ENCODE measurements around the gene LPP.
A peak's percentile ranks its signal among the peaks of the same experiment; 100 is the strongest.

Gene LPP

DNA sequence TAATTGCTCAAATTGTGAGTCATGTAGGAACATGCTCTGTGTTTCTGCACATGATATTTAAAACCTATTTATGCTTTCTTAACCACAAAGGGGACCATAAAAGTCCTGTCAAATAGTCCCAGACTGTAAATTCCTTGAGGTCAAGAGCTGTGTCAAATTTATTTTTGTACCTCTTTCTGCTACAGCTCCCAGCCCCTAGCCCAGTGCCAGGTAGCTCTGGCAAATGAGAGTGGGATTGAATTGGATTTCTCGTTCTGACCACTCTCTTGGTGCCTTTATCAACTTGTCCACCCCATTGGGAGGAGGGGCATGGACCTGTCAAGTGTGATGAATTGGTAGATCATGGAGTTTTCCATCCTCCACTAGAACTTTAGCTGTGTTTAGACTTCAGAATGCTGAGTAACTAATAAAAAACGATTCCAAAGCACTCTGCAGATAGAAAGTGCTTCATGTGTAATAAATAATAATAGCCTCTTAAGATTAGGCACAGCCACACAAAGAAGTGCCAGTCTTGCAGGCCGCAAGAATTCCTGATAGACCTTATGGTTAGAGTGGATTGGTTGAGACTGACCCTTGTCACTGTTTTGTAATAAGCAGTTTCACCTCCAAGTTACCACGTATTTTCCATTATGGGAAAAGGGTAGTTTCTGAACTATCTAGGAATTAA, 120.4 kb downstream of the LPP start:
- Histone ChIP-seq H3K4me3 (ENCODE audit: low read depth, low read length) (no peak overlapping the region), H3K36me3 (replicated peaks) (no peaks in the 10 kb centered on the region), H3K27ac (no peak overlapping the region), H3K27me3 (replicated peaks) (no peaks in the 10 kb centered on the region)
- no peak for DNase-seq
- in situ Hi-C loops (cut with HindIII; ENCODE audit: low pct_ligation_motif_present, low sequenced_read_pairs) = no loop called here
- TF ChIP-seq, protein P1, sequence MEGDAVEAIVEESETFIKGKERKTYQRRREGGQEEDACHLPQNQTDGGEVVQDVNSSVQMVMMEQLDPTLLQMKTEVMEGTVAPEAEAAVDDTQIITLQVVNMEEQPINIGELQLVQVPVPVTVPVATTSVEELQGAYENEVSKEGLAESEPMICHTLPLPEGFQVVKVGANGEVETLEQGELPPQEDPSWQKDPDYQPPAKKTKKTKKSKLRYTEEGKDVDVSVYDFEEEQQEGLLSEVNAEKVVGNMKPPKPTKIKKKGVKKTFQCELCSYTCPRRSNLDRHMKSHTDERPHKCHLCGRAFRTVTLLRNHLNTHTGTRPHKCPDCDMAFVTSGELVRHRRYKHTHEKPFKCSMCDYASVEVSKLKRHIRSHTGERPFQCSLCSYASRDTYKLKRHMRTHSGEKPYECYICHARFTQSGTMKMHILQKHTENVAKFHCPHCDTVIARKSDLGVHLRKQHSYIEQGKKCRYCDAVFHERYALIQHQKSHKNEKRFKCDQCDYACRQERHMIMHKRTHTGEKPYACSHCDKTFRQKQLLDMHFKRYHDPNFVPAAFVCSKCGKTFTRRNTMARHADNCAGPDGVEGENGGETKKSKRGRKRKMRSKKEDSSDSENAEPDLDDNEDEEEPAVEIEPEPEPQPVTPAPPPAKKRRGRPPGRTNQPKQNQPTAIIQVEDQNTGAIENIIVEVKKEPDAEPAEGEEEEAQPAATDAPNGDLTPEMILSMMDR (IDR thresholded peaks at IDR 0.05; ENCODE audit: low read depth, low read length, missing control alignments) = no peak

DNA sequence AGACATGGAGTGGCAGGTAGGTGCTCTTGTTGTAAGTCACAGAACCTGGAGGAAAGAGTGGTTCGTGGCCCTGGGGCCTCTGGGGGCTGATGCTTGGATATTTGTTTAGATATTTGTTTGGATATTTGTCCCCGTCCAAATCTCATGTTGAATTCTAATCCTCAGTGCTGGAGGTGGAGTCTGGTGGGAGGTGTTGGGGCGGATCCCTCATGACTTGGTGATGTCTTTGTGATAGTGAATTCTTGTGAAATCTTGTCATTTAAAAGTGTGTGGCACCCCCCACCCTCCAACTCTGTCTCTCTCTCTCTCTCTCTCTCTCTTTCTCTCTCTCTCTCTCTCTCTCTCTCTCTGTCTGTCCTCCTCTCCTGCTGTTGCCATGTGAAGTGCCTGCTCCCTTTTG, 122.4 kb downstream of the LPP start:
- H3K36me3 ChIP-seq (replicated peaks) = no peaks in the 10 kb centered on the region
- in situ Hi-C loops (cut with HindIII; ENCODE audit: low pct_ligation_motif_present, low sequenced_read_pairs) = loop anchor here (25.0 kb wide), 1 partner anchor 539 kb away; the partner anchor contains the start of gene BCL6
- H3K27ac ChIP-seq = no peak overlapping the region
- TF ChIP-seq, protein P1 (IDR thresholded peaks at IDR 0.05; ENCODE audit: low read depth, low read length, missing control alignments) = no peak
- H3K27me3 ChIP-seq (replicated peaks) = no peaks in the 10 kb centered on the region
- H3K4me3 ChIP-seq (ENCODE audit: low read depth, low read length) = no peak overlapping the region
- no peak for DNase-seq

DNA sequence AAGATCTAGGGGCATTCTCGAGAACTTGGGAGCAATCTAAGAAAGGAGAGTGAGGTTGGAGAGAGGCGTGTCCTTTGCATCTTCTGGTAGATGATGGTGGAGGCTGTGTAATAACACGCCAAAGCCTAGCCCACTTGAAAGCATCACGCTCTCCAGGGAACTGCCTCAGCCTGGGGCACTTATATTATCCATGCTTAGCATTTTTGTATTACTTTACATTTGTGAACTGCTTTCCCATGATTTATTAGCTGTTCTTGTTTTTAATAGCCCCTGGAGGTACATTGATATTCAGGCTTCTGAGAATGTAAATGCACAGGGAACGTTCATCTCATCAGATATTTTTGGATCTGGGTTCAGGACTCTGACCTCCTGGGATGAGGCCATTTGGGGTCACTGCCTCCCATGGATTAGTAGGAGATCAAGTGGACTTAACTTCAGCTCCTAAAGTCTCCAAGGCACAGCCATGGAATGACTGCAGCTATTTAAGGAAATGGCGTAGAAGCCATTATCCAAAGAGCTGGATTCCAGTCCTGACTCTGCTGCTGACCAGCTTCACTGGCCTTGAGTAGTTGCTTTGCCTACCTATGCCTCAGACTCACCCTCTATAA, 124.9 kb downstream of the LPP start:
- no peak overlapping the region for H3K27ac ChIP-seq
- H3K27me3 ChIP-seq (replicated peaks) = no peaks in the 10 kb centered on the region
- DNase-seq = no peak
- H3K4me3 ChIP-seq (ENCODE audit: low read depth, low read length) = no peak overlapping the region
- TF ChIP-seq, protein P1 (IDR thresholded peaks at IDR 0.05; ENCODE audit: low read depth, low read length, missing control alignments) = no peak
- H3K36me3 ChIP-seq (replicated peaks) = no peaks in the 10 kb centered on the region
- in situ Hi-C loops (cut with HindIII; ENCODE audit: low pct_ligation_motif_present, low sequenced_read_pairs) = loop anchor here (25.0 kb wide), 1 partner anchor 542 kb away; the partner anchor contains the start of gene BCL6

DNA sequence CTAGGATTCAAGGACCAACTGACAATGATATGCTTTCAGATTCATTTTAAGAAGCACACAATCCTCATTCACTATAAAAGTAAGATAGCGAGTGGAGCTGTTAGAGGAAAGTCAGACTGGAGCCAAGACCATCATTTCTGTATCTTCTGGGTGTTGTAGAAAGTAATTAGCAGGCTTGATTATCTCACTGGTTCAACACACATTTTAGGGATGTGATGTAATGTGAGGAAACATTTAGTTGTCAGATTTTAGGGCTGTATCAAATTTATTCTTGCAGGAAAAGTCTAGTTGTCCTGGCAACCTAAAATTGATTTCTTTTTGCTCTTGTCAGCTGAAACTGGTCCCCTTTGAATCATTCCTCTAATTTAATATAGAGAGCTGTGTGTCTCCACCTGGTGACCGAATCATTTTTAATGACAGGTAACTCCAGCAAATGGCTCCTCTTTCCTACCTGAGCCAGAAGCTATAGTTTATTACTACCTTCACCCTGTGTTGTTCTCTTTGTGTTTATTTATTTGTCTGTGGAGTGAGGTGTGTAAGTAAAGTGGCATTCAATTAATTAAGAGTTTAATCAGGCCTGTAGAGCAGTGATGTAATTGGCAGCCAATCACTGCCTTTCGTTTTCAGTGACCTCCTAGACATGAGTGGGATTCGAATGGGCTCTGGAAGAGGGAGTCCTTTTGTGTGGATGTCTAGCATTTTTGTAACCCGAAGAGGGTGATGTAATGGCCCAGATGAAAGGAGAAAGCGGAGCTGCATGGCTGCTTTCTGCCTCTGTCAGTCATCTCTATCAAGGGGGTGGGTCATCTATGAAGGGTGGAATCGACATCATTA, 125.8 kb downstream of the LPP start:
- Histone ChIP-seq H3K27ac (no peak overlapping the region), H3K27me3 (replicated peaks) (no peaks in the 10 kb centered on the region), H3K36me3 (replicated peaks) (no peaks in the 10 kb centered on the region), H3K4me3 (ENCODE audit: low read depth, low read length) (no peak overlapping the region)
- in situ Hi-C loops (cut with HindIII; ENCODE audit: low pct_ligation_motif_present, low sequenced_read_pairs) = loop anchor here (25.0 kb wide), 1 partner anchor 542 kb away; the partner anchor contains the start of gene BCL6
- DNase-seq = peak; percentile 51
- TF ChIP-seq, protein P1 (IDR thresholded peaks at IDR 0.05; ENCODE audit: low read depth, low read length, missing control alignments) = no peak

DNA sequence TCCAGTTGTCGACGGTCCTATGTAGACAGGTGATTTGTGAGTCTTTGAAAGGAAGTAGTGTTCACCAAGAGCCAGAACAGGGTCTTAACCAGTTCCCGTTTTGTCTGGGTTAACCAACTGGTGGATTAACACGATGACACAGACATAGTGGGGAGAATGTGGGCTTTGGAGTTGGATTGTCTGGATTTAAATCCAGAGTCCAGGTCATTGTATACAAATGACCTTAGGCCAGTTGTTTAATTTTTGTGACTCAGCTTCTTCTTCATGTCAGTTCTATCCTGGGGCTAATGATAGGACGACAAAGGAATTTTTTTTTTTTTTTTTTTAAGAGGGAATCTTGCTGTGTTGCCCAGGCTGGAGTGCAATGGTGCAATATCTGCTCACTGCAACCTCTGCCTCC, 126.7 kb downstream of the LPP start:
- H3K36me3 ChIP-seq (replicated peaks) = no peaks in the 10 kb centered on the region
- TF ChIP-seq, protein P1 (IDR thresholded peaks at IDR 0.05; ENCODE audit: low read depth, low read length, missing control alignments) = no peak
- no peak overlapping the region for H3K27ac ChIP-seq
- DNase-seq = no peak
- H3K27me3 ChIP-seq (replicated peaks) = no peaks in the 10 kb centered on the region
- in situ Hi-C loops (cut with HindIII; ENCODE audit: low pct_ligation_motif_present, low sequenced_read_pairs) = loop anchor here (25.0 kb wide), 1 partner anchor 543 kb away; the partner anchor contains the start of gene BCL6
- no peak overlapping the region for H3K4me3 ChIP-seq (ENCODE audit: low read depth, low read length)
